KMS-11 (cell line): ENCODE data around the gene MTRR.

ENCODE experiments used
- H2AFZ ChIP-seq: fragments of 200-600 bp; sonication (generic); 2 replicates; pipeline ENCODE4 v1.6.1; 2016; ENCODE audit warnings: antibody characterized with exemption, mixed run types, low read depth
- H3K27ac ChIP-seq: fragments of 200-600 bp; sonication (generic); 2 replicates; pipeline ENCODE4 v1.6.1; 2016; ENCODE audit warnings: mild to moderate bottlenecking, mixed run types
- H3K27me3 ChIP-seq: fragments of 200-600 bp; sonication (generic); 2 replicates; pipeline ENCODE4 v1.6.1; 2017; ENCODE audit warnings: mild to moderate bottlenecking, low read depth, mixed run types, moderate library complexity; ENCODE audit not compliant: insufficient read depth
- H3K36me3 ChIP-seq: fragments of 200-600 bp; sonication (generic); 2 replicates; pipeline ENCODE4 v1.6.1; 2017; ENCODE audit warnings: mild to moderate bottlenecking, mixed run types; ENCODE audit not compliant: insufficient read depth
- H3K4me1 ChIP-seq: fragments of 200-600 bp; sonication (generic); 2 replicates; pipeline ENCODE4 v1.6.1; 2016; ENCODE audit warnings: mild to moderate bottlenecking, low read depth, mixed run types; ENCODE audit not compliant: poor library complexity, severe bottlenecking
- H3K4me2 ChIP-seq: fragments of 200-600 bp; sonication (generic); 2 replicates; pipeline ENCODE4 v1.7.0; 2016; ENCODE audit warnings: mild to moderate bottlenecking, mixed run types
- H3K4me3 ChIP-seq: fragments of 200-600 bp; sonication (generic); IDR thresholded peaks from 2 replicates; pipeline ENCODE4 v1.6.1; 2017; ENCODE audit warnings: low read depth, low read length, mixed read lengths; ENCODE audit not compliant: insufficient read depth
- H3K79me2 ChIP-seq: fragments of 200-600 bp; sonication (generic); 2 replicates; pipeline ENCODE4 v1.6.1; 2016; ENCODE audit warnings: low read depth, mixed run types; ENCODE audit not compliant: insufficient read depth
- H3K9ac ChIP-seq: fragments of 200-600 bp; sonication (generic); 2 replicates; pipeline ENCODE4 v1.6.1; 2016; ENCODE audit warnings: mild to moderate bottlenecking, mixed run types
- H4K20me1 ChIP-seq: fragments of 200-600 bp; sonication (generic); 2 replicates; pipeline ENCODE4 v1.6.1; 2016; ENCODE audit warnings: mild to moderate bottlenecking, mixed run types; ENCODE audit not compliant: insufficient read depth
- TF ChIP-seq, protein P1 (sequence below): fragments of 200-600 bp; sonication (generic); conservative IDR thresholded peaks from 2 replicates; pipeline ENCODE4 v1.6.1; 2017; ENCODE audit warnings: low read depth, mild to moderate bottlenecking, antibody characterized with exemption, low read length, moderate library complexity, mixed read lengths

The MTRR gene

DNA sequence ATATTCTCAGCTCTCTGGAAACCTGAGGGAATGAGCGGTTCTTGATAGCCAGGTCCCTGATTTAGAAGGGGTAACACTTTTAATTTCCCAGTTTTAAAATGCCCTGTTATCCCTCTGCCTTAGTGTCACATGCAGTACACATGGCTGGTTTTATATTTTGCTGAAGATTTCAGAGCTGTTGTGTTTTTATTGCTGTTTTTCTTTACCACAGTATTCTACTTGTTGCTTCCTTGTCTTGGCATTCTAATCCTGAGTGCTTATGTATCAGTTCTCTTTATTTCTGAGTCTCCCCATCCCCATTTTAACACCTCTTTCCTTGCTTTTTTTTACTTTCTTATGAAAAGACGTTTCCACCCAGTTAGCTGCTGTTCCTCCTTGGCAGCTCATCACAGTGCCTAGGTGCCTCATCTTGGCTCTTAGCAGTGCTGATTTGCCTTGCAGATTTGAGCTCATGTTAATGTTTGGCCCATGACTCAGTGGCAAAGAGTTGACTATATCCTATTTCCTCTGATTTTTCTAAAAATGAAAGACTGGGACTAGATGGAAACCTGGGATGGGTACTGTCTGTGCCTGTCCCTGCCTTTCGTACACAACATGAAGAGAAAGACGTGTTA lies 3.7 kb downstream of the MTRR start:
- TF ChIP-seq, protein P1, sequence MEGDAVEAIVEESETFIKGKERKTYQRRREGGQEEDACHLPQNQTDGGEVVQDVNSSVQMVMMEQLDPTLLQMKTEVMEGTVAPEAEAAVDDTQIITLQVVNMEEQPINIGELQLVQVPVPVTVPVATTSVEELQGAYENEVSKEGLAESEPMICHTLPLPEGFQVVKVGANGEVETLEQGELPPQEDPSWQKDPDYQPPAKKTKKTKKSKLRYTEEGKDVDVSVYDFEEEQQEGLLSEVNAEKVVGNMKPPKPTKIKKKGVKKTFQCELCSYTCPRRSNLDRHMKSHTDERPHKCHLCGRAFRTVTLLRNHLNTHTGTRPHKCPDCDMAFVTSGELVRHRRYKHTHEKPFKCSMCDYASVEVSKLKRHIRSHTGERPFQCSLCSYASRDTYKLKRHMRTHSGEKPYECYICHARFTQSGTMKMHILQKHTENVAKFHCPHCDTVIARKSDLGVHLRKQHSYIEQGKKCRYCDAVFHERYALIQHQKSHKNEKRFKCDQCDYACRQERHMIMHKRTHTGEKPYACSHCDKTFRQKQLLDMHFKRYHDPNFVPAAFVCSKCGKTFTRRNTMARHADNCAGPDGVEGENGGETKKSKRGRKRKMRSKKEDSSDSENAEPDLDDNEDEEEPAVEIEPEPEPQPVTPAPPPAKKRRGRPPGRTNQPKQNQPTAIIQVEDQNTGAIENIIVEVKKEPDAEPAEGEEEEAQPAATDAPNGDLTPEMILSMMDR: no peak; the same call in 1 of the 2 replicates
- Histone ChIP-seq H4K20me1 (peaks cover 40% of the 10 kb centered on the region), H3K27ac (peak overlapping the region; percentile 76), H3K4me2 (peak overlapping the region; percentile 63), H3K79me2 (peaks cover 97% of the 10 kb centered on the region), H3K4me3 (no peak overlapping the region), H3K36me3 (peaks cover 22% of the 10 kb centered on the region), H3K4me1 (peaks cover 61% of the 10 kb centered on the region), H3K9ac (peak overlapping the region; percentile 25; the same call in 1 of the 2 replicates), H2AFZ (no peak overlapping the region), H3K27me3 (no peaks in the 10 kb centered on the region)

DNA sequence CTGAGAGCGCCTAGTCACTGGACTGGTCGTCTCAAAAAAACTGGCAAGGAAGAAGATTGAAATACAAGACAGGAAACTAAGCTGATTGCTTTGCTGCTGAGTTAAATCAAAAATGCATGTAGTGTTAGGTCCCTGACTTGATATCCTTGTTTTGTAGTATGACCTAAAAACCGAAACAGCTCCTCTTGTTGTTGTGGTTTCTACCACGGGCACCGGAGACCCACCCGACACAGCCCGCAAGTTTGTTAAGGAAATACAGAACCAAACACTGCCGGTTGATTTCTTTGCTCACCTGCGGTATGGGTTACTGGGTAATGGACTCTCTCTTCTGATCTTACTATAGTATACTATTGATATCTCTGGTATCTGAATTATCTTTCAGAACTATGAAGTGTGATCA lies 4.3 kb downstream of the MTRR start:
- peak overlapping the region; percentile 63 for H3K4me2 ChIP-seq
- H2AFZ ChIP-seq: no peak overlapping the region
- H3K4me1 ChIP-seq: peaks cover 63% of the 10 kb centered on the region
- H3K4me3 ChIP-seq: no peak overlapping the region
- H3K36me3 ChIP-seq: peaks cover 24% of the 10 kb centered on the region
- no peaks in the 10 kb centered on the region for H3K27me3 ChIP-seq
- H3K27ac ChIP-seq: peak overlapping the region; percentile 76
- H3K9ac ChIP-seq: peak overlapping the region; percentile 25; the same call in 1 of the 2 replicates
- peaks cover 97% of the 10 kb centered on the region for H3K79me2 ChIP-seq
- TF ChIP-seq, protein P1: no peak
- H4K20me1 ChIP-seq: peaks cover 46% of the 10 kb centered on the region

DNA sequence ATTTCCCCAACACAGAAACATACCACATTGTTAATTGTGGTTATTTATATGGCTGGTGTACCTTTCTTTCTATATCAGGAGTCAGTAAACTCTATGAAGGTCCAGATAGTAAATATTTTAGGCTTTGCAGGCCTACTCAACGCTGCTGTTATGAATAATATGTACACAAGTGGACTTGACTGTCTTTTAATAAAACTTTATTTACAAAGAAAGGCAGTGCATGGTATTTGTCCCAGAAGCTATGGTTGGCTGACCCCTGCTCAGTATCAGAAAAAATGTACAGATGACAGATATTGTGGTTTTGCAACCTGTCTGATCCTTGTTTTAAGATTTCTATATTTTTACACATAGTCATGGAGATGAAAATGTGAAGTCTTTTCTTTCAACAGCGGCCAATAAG lies 5.7 kb downstream of the MTRR start:
- Histone ChIP-seq H3K4me1 (peaks cover 77% of the 10 kb centered on the region), H4K20me1 (peaks cover 60% of the 10 kb centered on the region), H3K4me2 (peak overlapping the region; percentile 63), H3K79me2 (peaks cover 99% of the 10 kb centered on the region), H3K36me3 (peaks cover 31% of the 10 kb centered on the region), H3K27ac (peak overlapping the region; percentile 76; the same call in 1 of the 2 replicates), H3K9ac (no peak overlapping the region), H2AFZ (no peak overlapping the region), H3K4me3 (no peak overlapping the region), H3K27me3 (no peaks in the 10 kb centered on the region)
- TF ChIP-seq, protein P1: no peak

DNA sequence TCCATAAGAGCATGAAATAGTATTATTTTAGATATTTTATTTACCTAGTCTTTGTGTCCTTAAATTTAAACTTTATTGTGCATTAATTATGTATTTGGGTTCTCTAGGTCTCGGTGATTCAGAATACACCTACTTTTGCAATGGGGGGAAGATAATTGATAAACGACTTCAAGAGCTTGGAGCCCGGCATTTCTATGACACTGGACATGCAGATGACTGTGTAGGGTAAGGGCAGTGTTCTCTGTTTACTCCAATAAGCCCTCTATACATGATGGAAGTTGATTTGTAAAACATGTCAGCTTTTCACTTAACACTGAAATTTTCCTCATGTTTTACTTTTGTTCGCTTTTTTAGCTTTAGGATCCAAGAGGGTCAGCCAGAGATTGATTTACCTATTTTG lies 6.2 kb downstream of the MTRR start:
- peak overlapping the region; percentile 76; the same call in 1 of the 2 replicates for H3K27ac ChIP-seq
- peaks cover 99% of the 10 kb centered on the region for H3K79me2 ChIP-seq
- H3K9ac ChIP-seq: no peak overlapping the region
- H3K4me1 ChIP-seq: peaks cover 82% of the 10 kb centered on the region
- H4K20me1 ChIP-seq: peaks cover 65% of the 10 kb centered on the region
- H3K4me2 ChIP-seq: peak overlapping the region; percentile 63
- no peak overlapping the region for H2AFZ ChIP-seq
- H3K36me3 ChIP-seq: peaks cover 34% of the 10 kb centered on the region
- H3K4me3 ChIP-seq: no peak overlapping the region
- no peaks in the 10 kb centered on the region for H3K27me3 ChIP-seq
- TF ChIP-seq, protein P1: no peak
